ENCODE measurements around the gene GABRG3. TPM values are rescaled to one million over a fixed set of nuclear protein-coding genes. Genes with fewer than 3 reads are reported as not detected.

The GABRG3 gene
- total and polyA plus RNA-seq, 2 donors, result 0.71 to 2.0 TPM

DNA sequence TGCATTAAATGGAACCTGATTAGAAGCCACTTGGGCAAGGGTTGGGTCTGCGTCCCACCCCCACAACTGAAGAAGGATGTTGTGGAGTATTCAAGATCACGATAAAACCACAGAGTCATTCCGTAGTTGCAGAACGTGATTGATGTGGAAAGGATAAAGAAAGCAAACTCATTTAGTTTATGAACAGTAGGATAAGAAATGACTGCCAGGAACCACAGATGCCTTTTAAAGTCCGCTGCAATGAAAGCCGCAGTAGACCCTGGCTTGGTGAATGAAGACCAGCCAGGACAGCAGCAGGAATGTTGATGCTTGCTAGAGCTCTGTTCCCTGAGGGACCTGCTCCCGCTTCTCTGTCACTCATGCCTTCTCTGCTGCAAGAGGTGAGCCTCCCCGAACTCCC, 111.5 kb downstream of the GABRG3 start:
- Histone ChIP-seq H3K36me3 (ENCODE audit: control insufficient read depth in 2 of 2, insufficient read depth in 2 of 2, low read length in 1 of 2) (no peaks in the 10 kb centered on the region), H3K4me3 (ENCODE audit: low read length in 2 of 2) (no peak overlapping the region), H3K9me3 (ENCODE audit: control insufficient read depth in 2 of 2, insufficient read depth in 1 of 2, low read length in 1 of 2) (no peaks in the 10 kb centered on the region), H3K27ac (ENCODE audit: low read depth in 1 of 2, low read length in 1 of 2) (no peak overlapping the region), H3K4me1 (ENCODE audit: control insufficient read depth in 2 of 2, insufficient read depth in 2 of 2, low read length in 2 of 2) (no peaks in the 10 kb centered on the region), H3K27me3 (ENCODE audit: control insufficient read depth in 2 of 2, insufficient read depth in 1 of 2, low read length in 1 of 2) (no peaks in the 10 kb centered on the region)
- 67% methylated on average over 8 of the region's 8 CpGs for WGBS
- no peak for DNase-seq (ENCODE audit: low read depth in 6 of 9, low spot score in 9 of 9)

DNA sequence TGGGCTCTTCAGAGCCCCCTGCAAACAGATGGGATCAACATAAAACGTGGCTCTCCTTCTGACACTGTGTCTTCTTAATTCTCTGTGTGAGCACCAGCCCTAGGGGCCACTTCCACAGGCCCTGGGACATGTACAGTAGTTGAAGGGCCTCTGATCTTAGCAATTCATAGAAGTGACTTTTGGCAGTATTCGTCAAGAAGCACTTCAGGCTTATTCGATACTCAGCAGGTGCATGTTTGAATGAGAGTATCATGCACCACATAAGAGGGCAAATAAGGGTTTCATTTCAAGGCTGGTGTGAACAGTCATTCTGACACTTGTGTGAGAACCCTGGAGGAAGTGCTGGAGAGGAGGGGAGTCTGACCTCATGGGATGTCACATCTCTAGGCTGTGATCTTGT, 113.9 kb downstream of the GABRG3 start:
- peaks cover 2 to 14% of the 10 kb centered on the region in 2 donors for H3K9me3 ChIP-seq (ENCODE audit: control insufficient read depth in 2 of 2, insufficient read depth in 1 of 2, low read length in 1 of 2)
- H3K27ac ChIP-seq (ENCODE audit: low read depth in 1 of 2, low read length in 1 of 2), result no peak overlapping the region
- no peaks in the 10 kb centered on the region for H3K4me1 ChIP-seq (ENCODE audit: control insufficient read depth in 2 of 2, insufficient read depth in 2 of 2, low read length in 2 of 2)
- WGBS, result 80% methylated on average over 3 of the region's 3 CpGs
- no peak overlapping the region for H3K4me3 ChIP-seq (ENCODE audit: low read length in 2 of 2)
- DNase-seq (ENCODE audit: low read depth in 6 of 9, low spot score in 9 of 9), result no peak
- H3K27me3 ChIP-seq (ENCODE audit: control insufficient read depth in 2 of 2, insufficient read depth in 1 of 2, low read length in 1 of 2), result no peaks in the 10 kb centered on the region
- H3K36me3 ChIP-seq (ENCODE audit: control insufficient read depth in 2 of 2, insufficient read depth in 2 of 2, low read length in 1 of 2), result no peaks in the 10 kb centered on the region

DNA sequence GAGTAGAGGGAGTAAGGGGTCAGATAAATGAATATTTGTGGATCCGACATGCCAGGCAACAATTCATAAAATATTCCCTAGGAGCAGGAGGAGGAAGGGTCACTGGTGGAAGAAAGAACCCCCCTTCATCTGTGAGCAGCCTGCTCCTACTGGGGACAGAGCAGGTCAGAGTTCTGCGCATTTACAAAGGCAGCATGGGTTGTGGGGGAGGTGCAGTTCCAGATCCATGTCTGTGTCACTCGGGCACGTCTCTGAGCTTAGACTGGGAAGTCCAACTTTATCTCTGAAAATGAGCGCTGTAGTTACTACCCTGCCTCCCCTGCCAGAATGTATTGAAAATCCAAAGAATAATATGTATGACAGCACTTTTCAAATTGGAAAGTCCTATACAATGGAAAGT, 115.2 kb downstream of the GABRG3 start:
- WGBS, result 66% methylated on average over 5 of the region's 5 CpGs
- Histone ChIP-seq H3K36me3 (ENCODE audit: control insufficient read depth in 2 of 2, insufficient read depth in 2 of 2, low read length in 1 of 2) (no peaks in the 10 kb centered on the region), H3K27ac (ENCODE audit: low read depth in 1 of 2, low read length in 1 of 2) (no peak overlapping the region), H3K9me3 (ENCODE audit: control insufficient read depth in 2 of 2, insufficient read depth in 1 of 2, low read length in 1 of 2) (peaks cover 2 to 14% of the 10 kb centered on the region in 2 donors), H3K4me3 (ENCODE audit: low read length in 2 of 2) (no peak overlapping the region), H3K27me3 (ENCODE audit: control insufficient read depth in 2 of 2, insufficient read depth in 1 of 2, low read length in 1 of 2) (no peaks in the 10 kb centered on the region), H3K4me1 (ENCODE audit: control insufficient read depth in 2 of 2, insufficient read depth in 2 of 2, low read length in 2 of 2) (no peaks in the 10 kb centered on the region)
- no peak for DNase-seq (ENCODE audit: low read depth in 6 of 9, low spot score in 9 of 9)

DNA sequence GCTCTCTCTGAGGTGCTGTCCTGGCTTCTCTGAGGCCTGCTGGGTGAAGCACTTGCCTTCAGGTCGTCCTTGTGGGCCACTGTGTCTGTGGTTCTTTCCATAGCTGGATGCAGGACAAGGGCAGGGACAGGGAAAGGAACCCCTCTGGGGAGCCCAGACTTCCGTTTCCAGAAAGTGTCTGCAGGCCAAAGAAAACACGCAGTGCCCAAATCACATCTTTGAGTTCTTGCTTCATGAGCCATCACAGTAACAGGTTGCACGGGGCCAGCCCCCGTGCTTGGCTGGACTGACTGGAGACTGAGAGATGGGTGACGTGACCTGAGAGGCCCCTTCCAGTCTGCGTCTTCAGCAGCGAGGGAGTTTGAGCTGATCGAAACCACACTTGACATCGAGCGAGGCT, 115.8 kb downstream of the GABRG3 start:
- H3K4me3 ChIP-seq (ENCODE audit: low read length in 2 of 2), result no peak overlapping the region
- H3K27ac ChIP-seq (ENCODE audit: low read depth in 1 of 2, low read length in 1 of 2), result no peak overlapping the region
- H3K9me3 ChIP-seq (ENCODE audit: control insufficient read depth in 2 of 2, insufficient read depth in 1 of 2, low read length in 1 of 2), result peaks cover 2 to 14% of the 10 kb centered on the region in 2 donors
- H3K36me3 ChIP-seq (ENCODE audit: control insufficient read depth in 2 of 2, insufficient read depth in 2 of 2, low read length in 1 of 2), result no peaks in the 10 kb centered on the region
- WGBS, result 86% methylated on average over 11 of the region's 11 CpGs
- H3K4me1 ChIP-seq (ENCODE audit: control insufficient read depth in 2 of 2, insufficient read depth in 2 of 2, low read length in 2 of 2), result no peaks in the 10 kb centered on the region
- no peaks in the 10 kb centered on the region for H3K27me3 ChIP-seq (ENCODE audit: control insufficient read depth in 2 of 2, insufficient read depth in 1 of 2, low read length in 1 of 2)
- DNase-seq (ENCODE audit: low read depth in 6 of 9, low spot score in 9 of 9), result no peak

DNA sequence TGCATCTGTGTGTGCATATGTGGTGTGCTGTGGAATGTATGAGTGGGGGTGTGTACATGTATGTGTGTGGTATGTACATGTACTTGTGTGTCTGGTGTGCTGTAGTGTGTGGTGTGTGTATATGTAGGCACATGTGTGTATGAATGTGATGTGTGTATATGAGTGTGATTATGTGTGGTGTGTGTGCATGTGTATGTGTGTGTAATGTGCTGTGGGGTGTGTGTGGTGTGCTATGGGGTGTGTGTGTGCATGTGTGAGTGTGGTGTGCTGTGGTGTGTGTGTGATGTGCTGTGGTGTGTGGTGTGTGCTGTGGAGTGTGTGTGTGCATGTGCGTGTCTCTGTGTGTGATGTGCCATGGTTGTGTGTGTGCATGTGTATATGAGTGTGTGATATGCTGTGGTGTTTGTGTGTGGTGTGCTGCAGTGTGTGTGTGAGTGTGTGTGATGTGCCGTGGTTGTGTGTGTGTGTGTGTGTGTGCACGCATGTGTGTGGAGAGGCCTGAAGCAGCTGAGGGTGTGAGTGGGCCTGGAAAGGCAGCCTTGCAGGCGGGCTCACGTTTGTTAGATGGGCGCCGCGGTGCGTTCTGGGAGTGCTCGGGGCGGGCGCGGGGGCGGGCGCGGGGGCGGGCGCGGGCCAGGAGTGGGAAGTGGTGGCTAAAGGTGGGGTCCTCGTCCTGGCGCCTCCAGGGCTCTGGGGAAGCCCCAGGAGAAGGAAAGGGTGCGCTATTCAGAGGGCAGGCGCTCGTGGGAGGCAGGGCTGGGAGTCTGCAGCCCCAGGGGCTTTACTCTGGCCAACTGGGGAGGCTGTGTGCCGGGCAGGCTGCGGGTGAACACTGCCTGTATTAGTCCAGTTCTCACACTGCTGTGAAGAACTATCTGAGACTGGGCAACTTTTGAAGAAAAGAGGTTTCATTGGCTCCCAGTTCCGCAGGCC, 116.9 kb downstream of the GABRG3 start:
- Histone ChIP-seq H3K27ac (ENCODE audit: low read depth in 1 of 2, low read length in 1 of 2) (no peak overlapping the region), H3K4me3 (ENCODE audit: low read length in 2 of 2) (no peak overlapping the region), H3K36me3 (ENCODE audit: control insufficient read depth in 2 of 2, insufficient read depth in 2 of 2, low read length in 1 of 2) (no peaks in the 10 kb centered on the region), H3K27me3 (ENCODE audit: control insufficient read depth in 2 of 2, insufficient read depth in 1 of 2, low read length in 1 of 2) (no peaks in the 10 kb centered on the region), H3K9me3 (ENCODE audit: control insufficient read depth in 2 of 2, insufficient read depth in 1 of 2, low read length in 1 of 2) (peaks cover 2 to 14% of the 10 kb centered on the region in 2 donors), H3K4me1 (ENCODE audit: control insufficient read depth in 2 of 2, insufficient read depth in 2 of 2, low read length in 2 of 2) (no peaks in the 10 kb centered on the region)
- DNase-seq (ENCODE audit: low read depth in 6 of 9, low spot score in 9 of 9), result no peak
- 95% methylated on average over 27 of the region's 27 CpGs for WGBS

DNA sequence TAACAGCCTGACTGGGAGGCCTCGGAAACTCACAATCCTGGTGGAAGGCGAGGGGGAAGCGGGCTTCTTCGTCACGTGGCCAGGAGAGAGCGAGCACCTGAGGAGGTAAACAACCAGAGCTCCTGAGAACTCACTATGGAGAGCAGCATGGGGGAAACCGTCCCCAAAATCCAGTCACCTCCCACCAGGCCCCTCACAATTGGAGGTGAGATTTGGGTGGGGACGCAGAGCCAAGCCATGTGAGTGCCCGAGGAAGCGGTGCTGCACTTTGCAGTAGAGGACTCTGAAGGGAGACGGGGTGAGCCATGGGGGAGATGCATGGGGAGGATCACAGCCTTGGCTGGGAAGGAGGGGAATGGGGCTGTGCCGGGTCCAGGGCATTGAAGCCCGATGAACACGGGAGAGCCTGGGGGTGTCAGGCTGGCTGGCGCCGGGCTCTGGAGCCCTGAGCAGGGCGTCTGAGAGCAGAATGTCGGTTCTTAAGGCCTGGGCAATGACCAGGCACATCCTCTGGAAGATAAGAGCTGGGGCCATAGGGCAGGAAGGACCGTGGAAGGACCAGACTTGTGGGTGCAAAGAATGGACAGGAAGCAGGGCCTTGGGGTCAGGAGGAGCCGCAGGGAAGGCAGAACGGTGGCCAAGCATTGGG, 117.7 kb downstream of the GABRG3 start:
- Histone ChIP-seq H3K4me1 (ENCODE audit: control insufficient read depth in 2 of 2, insufficient read depth in 2 of 2, low read length in 2 of 2) (no peaks in the 10 kb centered on the region), H3K36me3 (ENCODE audit: control insufficient read depth in 2 of 2, insufficient read depth in 2 of 2, low read length in 1 of 2) (no peaks in the 10 kb centered on the region), H3K27ac (ENCODE audit: low read depth in 1 of 2, low read length in 1 of 2) (no peak overlapping the region), H3K4me3 (ENCODE audit: low read length in 2 of 2) (no peak overlapping the region), H3K27me3 (ENCODE audit: control insufficient read depth in 2 of 2, insufficient read depth in 1 of 2, low read length in 1 of 2) (no peaks in the 10 kb centered on the region), H3K9me3 (ENCODE audit: control insufficient read depth in 2 of 2, insufficient read depth in 1 of 2, low read length in 1 of 2) (peaks cover 2 to 14% of the 10 kb centered on the region in 2 donors)
- 93% methylated on average over 21 of the region's 21 CpGs for WGBS
- DNase-seq (ENCODE audit: low read depth in 6 of 9, low spot score in 9 of 9), result no peak

DNA sequence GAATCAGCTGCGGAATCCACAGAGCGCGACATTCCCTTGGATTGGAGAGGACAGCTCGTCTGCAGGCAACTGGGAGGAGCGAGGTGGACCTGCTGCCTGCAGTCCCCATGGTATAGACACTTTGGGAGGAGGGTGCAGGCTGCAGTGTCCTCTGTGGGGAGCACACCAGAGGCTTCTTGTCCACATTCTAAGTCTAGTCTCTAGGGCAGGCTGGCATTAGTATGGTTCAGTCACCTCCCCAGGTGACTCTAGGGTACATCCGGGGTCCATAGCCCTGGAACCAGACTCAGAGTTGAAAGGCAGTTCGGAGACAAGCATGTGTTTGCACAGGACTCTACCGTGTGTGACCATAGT, 118.2 kb downstream of the GABRG3 start:
- Histone ChIP-seq H3K27ac (ENCODE audit: low read depth in 1 of 2, low read length in 1 of 2) (no peak overlapping the region), H3K36me3 (ENCODE audit: control insufficient read depth in 2 of 2, insufficient read depth in 2 of 2, low read length in 1 of 2) (no peaks in the 10 kb centered on the region), H3K4me1 (ENCODE audit: control insufficient read depth in 2 of 2, insufficient read depth in 2 of 2, low read length in 2 of 2) (no peaks in the 10 kb centered on the region), H3K9me3 (ENCODE audit: control insufficient read depth in 2 of 2, insufficient read depth in 1 of 2, low read length in 1 of 2) (peaks cover 2 to 14% of the 10 kb centered on the region in 2 donors), H3K27me3 (ENCODE audit: control insufficient read depth in 2 of 2, insufficient read depth in 1 of 2, low read length in 1 of 2) (no peaks in the 10 kb centered on the region), H3K4me3 (ENCODE audit: low read length in 2 of 2) (no peak overlapping the region)
- no peak for DNase-seq (ENCODE audit: low read depth in 6 of 9, low spot score in 9 of 9)
- WGBS, result 90% methylated on average over 8 of the region's 8 CpGs

DNA sequence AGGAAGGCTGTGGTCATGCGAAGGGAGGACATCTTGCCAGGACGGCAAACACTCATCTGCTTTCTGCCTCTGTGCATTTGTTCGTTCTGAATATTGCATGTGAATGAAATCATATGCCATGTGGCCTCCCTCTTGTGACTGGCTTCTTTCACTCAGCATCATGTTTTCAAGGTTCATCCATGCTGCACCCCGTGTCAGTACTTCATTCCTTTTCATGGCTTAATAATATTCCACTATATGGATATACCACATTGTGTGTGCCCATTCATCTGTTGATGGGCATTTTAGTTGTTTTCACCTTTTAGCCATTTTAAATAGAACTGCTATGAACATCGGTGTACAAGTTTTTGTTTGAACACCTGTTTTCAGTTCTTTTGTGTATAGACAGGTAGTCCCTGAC, 118.7 kb downstream of the GABRG3 start:
- H3K27ac ChIP-seq (ENCODE audit: low read depth in 1 of 2, low read length in 1 of 2), result no peak overlapping the region
- H3K9me3 ChIP-seq (ENCODE audit: control insufficient read depth in 2 of 2, insufficient read depth in 1 of 2, low read length in 1 of 2), result peaks cover 2 to 14% of the 10 kb centered on the region in 2 donors
- DNase-seq (ENCODE audit: low read depth in 6 of 9, low spot score in 9 of 9), result no peak
- no peaks in the 10 kb centered on the region for H3K36me3 ChIP-seq (ENCODE audit: control insufficient read depth in 2 of 2, insufficient read depth in 2 of 2, low read length in 1 of 2)
- H3K4me1 ChIP-seq (ENCODE audit: control insufficient read depth in 2 of 2, insufficient read depth in 2 of 2, low read length in 2 of 2), result no peaks in the 10 kb centered on the region
- no peaks in the 10 kb centered on the region for H3K27me3 ChIP-seq (ENCODE audit: control insufficient read depth in 2 of 2, insufficient read depth in 1 of 2, low read length in 1 of 2)
- 86% methylated on average over 5 of the region's 5 CpGs for WGBS
- H3K4me3 ChIP-seq (ENCODE audit: low read length in 2 of 2), result no peak overlapping the region

DNA sequence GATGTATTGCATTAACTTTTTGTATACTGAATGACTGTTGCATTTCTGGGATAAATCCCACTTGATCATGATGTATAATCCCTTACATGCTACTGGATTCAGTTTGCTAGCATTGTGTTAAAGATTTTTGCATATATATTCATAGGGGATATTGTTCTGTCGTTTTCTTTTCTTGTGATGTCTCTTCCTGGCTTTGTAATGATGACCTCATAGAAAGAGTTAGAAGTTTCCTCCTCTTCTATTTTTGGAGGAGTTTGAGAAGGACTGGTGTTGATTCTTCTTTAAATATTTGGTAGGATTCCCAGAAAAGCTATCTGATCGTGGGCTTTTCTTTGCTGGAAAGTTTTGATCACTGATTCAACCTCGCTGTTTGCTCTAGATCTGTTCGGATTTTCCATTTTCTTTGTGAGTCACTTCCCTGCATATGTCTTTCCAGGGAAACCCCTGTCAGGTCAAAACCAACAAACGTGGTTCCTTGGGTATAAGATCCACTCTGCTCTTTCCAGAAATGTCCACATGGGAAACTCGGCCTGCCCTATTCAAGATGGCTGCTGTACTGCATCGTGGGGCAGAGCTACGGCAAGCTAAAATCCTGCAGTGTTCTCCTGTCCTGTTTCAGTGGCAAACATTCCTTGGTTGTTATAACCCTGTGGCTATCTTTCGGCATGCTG, 120.4 kb downstream of the GABRG3 start:
- WGBS, result 82% methylated on average over 9 of the region's 9 CpGs
- Histone ChIP-seq H3K9me3 (ENCODE audit: control insufficient read depth in 2 of 2, insufficient read depth in 1 of 2, low read length in 1 of 2) (peaks cover 2 to 14% of the 10 kb centered on the region in 2 donors), H3K27me3 (ENCODE audit: control insufficient read depth in 2 of 2, insufficient read depth in 1 of 2, low read length in 1 of 2) (no peaks in the 10 kb centered on the region), H3K4me3 (ENCODE audit: low read length in 2 of 2) (no peak overlapping the region), H3K27ac (ENCODE audit: low read depth in 1 of 2, low read length in 1 of 2) (no peak overlapping the region), H3K4me1 (ENCODE audit: control insufficient read depth in 2 of 2, insufficient read depth in 2 of 2, low read length in 2 of 2) (no peaks in the 10 kb centered on the region), H3K36me3 (ENCODE audit: control insufficient read depth in 2 of 2, insufficient read depth in 2 of 2, low read length in 1 of 2) (no peaks in the 10 kb centered on the region)
- DNase-seq (ENCODE audit: low read depth in 6 of 9, low spot score in 9 of 9), result no peak
